GM10248 (cell line): ENCODE measurements around the gene CHST3.
A peak's percentile ranks its signal among the peaks of the same experiment; 100 is the strongest.
"Not testable (repeated sequence)": the region's sequence is repeated elsewhere in the genome, so short reads cannot be mapped to it uniquely, and the experiment has no call there.

Source experiments
- CTCF ChIA-PET: fragments of 300-600 bp; sonication (Branson Sonifier 250); formaldehyde crosslinking; extraction: SDS; loops from one replicate; lab custom pipeline; 2021; ENCODE audit warnings: antibody characterized with exemption; lab: Yijun Ruan, JAX
- POLR2A ChIA-PET: fragments of 350-650 bp; sonication (Branson Sonifier 250); formaldehyde crosslinking; extraction: SDS; loops from one replicate; lab custom pipeline; 2020; ENCODE audit warnings: antibody characterized with exemption; lab: Yijun Ruan, JAX
- DNase-seq: peaks from one replicate; pipeline ENCODE4 v3.0.0; 2012; ENCODE audit errors: extremely low spot score
- TF ChIP-seq, protein P1 (sequence below): IDR thresholded peaks from 2 replicates; pipeline ENCODE4 v1.5.1; 2012; ENCODE audit warnings: mild to moderate bottlenecking, low read depth; ENCODE audit errors: extremely low read depth, missing control alignments, control extremely low read depth

Gene CHST3

DNA sequence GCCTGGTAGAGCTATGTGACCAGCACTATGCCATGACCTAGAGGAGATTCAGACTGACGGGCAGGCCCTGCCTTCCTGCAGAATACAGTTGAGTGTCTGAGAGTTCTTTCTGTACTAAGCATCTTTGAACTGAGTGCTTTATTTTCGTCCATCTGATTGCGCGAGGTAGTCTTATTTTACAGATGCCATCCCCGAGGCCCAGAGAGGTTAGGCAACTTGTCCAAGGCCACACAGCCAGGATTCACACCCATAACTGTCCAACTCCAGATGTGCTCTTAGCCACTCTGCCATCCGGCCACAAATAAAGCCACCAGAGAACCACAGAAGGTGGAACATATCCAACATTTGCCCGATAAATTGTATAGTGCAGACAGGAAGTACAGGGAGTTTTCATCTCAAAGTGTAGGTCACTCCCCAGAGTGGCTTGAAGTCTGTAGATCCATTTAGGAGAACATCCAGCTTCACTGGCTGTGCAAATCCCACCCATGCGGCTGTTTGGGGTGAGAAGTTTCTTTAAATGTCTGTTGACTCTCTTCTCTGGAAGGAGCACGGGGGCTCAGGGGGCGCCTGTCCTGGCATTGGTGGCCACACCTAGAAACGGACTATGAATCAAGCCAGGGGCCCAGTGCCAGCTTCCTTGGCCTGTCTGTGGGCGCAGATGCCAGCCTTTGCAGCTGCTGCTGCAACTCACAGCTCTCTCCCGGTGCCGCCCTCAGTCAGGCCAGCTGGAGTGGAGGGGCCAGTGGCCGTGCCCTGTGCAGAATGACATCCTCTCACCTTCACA, 11.1 kb downstream of the CHST3 start:
- DNase-seq, result no peak
- CTCF ChIA-PET, result interaction anchor here (1.1 to 1.9 kb wide), 6 partner anchors 9 to 79 kb away, joined by 3 to 10 read pairs (median 5); no protein-coding TSS in a partner anchor
- POLR2A ChIA-PET, result no interaction called here

DNA sequence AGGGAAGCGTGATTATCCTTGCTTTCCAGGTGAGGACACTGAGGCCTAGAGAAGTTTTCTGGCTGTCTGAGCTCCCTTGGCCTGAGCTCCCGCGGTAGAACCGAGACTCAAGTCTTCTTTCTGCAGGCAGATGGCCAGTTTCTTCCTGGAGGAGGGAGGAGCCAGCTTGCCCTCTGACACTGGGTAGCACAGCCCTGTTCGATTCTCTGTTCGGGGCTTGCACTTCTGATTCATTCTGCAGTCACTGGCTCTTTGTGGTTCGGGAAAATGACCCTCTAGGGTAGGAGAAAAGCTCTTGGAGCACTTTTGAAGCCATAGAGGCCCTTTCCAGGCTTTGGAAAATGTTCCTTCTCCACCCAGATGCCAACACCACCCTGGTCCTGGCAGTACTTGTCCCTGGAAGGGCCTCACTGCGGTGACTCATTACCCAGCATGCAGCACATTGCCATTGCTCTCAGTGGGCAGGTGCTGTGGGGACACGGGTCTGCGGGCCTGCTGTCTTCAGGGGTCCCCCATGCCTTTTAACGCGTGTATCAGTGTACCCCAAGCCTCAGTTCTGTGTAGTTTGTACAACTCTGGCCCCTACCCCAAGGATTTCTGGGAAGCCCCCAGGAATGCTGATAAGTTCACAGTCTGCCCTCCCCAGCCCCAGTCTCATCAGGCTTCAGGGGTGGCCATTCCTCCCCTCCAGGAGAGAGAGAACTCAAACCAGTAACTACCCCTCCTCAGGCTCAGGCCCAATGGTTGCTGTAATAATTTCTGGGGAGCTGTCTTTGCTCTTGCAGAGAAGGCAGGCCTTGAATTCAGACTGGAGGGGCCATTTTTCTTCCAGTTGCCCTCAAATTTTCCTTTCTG, 11.9 kb downstream of the CHST3 start:
- ChIA-PET POLR2A (no interaction called here), CTCF (interaction anchor here (1.4 to 2.7 kb wide), 4 partner anchors 8 to 80 kb away, joined by 3 to 10 read pairs (median 7); no protein-coding TSS in a partner anchor)
- TF ChIP-seq, protein P1, sequence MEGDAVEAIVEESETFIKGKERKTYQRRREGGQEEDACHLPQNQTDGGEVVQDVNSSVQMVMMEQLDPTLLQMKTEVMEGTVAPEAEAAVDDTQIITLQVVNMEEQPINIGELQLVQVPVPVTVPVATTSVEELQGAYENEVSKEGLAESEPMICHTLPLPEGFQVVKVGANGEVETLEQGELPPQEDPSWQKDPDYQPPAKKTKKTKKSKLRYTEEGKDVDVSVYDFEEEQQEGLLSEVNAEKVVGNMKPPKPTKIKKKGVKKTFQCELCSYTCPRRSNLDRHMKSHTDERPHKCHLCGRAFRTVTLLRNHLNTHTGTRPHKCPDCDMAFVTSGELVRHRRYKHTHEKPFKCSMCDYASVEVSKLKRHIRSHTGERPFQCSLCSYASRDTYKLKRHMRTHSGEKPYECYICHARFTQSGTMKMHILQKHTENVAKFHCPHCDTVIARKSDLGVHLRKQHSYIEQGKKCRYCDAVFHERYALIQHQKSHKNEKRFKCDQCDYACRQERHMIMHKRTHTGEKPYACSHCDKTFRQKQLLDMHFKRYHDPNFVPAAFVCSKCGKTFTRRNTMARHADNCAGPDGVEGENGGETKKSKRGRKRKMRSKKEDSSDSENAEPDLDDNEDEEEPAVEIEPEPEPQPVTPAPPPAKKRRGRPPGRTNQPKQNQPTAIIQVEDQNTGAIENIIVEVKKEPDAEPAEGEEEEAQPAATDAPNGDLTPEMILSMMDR, result no peak
- no peak for DNase-seq

More for the DNA sequence above, 11.1 kb downstream of the CHST3 start:
- TF ChIP-seq, protein P1, result no peak

DNA sequence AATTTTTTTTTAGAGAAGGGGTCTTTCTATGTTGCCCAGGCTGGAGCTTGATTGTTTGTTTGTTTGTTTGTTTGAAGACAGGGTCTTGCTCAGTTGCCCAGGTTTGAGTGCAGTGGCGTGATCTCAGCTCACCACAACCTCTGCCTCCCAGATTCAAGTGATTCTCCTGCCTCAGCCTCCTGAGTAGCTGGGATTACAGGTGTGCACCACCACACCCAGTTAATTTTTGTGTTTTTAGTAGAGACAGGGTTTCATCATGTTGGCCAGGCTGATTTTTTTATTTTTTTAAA, 13.4 kb downstream of the CHST3 start:
- CTCF ChIA-PET, result interaction anchor here (2.7 kb wide), 1 partner anchor 82 kb away, joined by 8 read pairs; no protein-coding TSS in a partner anchor
- POLR2A ChIA-PET, result interaction anchor here (0.6 to 0.7 kb wide), 2 partner anchors 954 to 1023 kb away, joined by 4 read pairs; no protein-coding TSS in a partner anchor
- DNase-seq, result not testable (repeated sequence)

DNA sequence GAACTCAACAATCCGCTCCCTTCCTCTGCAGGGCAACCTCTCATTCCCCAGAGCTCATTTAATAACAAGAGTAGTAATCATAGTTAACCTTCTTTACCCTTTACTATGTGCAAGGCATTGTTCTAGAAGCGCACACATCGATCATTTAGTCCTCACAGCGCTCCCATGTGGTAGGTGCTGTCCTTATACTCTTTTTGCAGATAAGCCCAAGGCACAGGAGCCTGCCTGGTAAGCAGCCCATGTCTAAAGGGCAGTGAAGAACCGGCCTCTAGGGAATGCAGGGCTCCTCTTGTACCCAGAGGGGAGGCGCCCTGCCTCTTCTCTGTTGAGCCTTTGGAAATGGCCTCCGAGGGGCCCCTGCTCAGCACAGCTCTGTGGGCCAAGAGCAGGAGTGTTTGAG, 14.3 kb downstream of the CHST3 start:
- ChIA-PET POLR2A (interaction anchor here (0.7 kb wide), 1 partner anchor 61 kb away, joined by 3 read pairs; no protein-coding TSS in a partner anchor), CTCF (interaction anchor here (2.7 kb wide), 1 partner anchor 82 kb away, joined by 8 read pairs; no protein-coding TSS in a partner anchor)

DNA sequence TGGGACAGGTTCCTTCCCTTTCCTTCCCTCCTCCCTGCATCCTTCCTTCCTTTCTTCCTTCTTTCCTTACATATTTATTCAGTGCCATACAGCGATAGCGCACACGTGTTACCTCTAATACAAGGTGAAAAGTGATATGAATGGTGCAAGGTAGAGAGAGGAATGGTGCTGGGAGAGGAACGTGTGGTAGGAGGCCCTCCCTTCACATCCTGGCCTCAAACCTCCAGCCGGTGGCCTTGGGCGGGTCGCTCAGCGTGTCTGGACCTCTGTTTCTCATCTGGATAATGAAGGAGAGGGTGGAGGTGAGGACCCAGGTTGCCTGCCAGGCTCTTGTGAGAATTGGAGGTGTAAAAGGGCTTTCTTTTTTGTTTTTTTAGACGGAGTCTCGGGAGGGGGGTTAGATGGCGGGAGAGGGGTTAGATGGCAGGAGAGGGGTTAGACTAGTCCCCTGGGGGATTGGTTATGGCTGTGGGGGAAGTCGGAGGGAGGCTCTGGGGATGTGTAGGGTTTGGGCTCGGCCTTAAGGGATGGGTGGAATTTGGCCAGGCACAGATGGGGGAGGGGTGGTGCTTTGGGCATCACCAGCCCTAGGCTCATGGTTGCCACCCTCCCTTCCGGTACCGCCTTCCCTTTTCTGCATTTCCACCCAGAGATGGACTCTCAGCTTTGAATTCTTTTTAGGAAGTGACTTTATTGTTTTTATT, 14.9 kb downstream of the CHST3 start:
- TF ChIP-seq, protein P1, result no peak
- CTCF ChIA-PET, result no interaction called here
- peak; percentile 3 for DNase-seq
- POLR2A ChIA-PET, result interaction anchor here (0.7 kb wide), 1 partner anchor 60 kb away, joined by 3 read pairs; no protein-coding TSS in a partner anchor

More for the DNA sequence above, 14.3 kb downstream of the CHST3 start:
- TF ChIP-seq, protein P1, result no peak
- DNase-seq, result peak; percentile 6

DNA sequence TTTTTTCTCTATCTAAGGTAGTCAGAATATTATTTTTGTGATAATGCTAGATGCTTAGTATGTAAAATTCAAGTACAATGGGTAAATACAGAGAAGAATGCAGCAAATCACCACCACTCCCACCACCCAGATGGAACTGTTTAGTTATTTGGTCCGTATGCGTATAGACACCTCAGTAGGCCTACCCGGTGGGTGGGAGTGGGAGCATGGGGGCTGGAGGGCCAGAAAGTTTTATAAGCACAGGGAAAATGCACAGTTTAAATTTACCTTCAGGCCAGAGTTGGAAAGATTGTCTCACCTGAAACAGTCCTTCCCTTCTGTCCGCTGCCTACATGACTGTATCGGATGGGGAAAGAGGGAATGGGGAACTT, 15.5 kb downstream of the CHST3 start:
- no peak for DNase-seq
- TF ChIP-seq, protein P1, result no peak
- POLR2A ChIA-PET, result no interaction called here
- CTCF ChIA-PET, result interaction anchor here (1.9 kb wide), 1 partner anchor 9 kb away, joined by 5 read pairs; no protein-coding TSS in a partner anchor
